Large intestine (tissue), 3 donors: ENCODE results near the gene FAM149B1. TPM values are rescaled to one million over a fixed set of nuclear protein-coding genes. Genes with fewer than 3 reads are reported as not detected.
A peak's percentile ranks its signal among the peaks of the same experiment; 100 is the strongest.
"Not testable (repeated sequence)": the region's sequence is repeated elsewhere in the genome, so short reads cannot be mapped to it uniquely, and the experiment has no call there.

Source experiments
- DNase-seq, 2 donors: peaks; one replicate each; pipeline versions ENCODE4 v3.0.0 to v3.0.0-alpha.2; 2013
- H3K27ac ChIP-seq: one replicate; pipeline ENCODE4 v1.5.1; 2013; ENCODE audit warnings: low read length
- H3K27me3 ChIP-seq: 2 replicates; pipeline ENCODE4 v1.6.1; 2013; ENCODE audit warnings: low read length; ENCODE audit not compliant: control insufficient read depth, insufficient read depth
- H3K36me3 ChIP-seq: 2 replicates; pipeline ENCODE4 v1.6.1; 2013; ENCODE audit warnings: low read length; ENCODE audit not compliant: control insufficient read depth, insufficient read depth
- H3K4me1 ChIP-seq: one replicate; pipeline ENCODE4 v1.6.1; 2013; ENCODE audit warnings: low read length; ENCODE audit not compliant: control insufficient read depth, insufficient read depth
- H3K4me3 ChIP-seq: one replicate; pipeline ENCODE4 v1.5.1; 2013; ENCODE audit warnings: low read length
- H3K9me3 ChIP-seq: one replicate; pipeline ENCODE4 v1.6.1; 2013; ENCODE audit warnings: mild to moderate bottlenecking, low read depth, low read length, moderate library complexity; ENCODE audit not compliant: control insufficient read depth
- WGBS: methylation state at CpG from one replicate; pipeline ENCODE4 v1.1.5; 2013; ENCODE audit warnings: low lambda C conversion rate; ENCODE audit not compliant: insufficient coverage; 5-methylcytosine and 5-hydroxymethylcytosine counted together
- polyA plus RNA-seq: library from polyadenylated mRNA; unstranded; fragments of 120-200 nt; gene quantifications from one replicate; pipeline ENCODE4 v1.2.1, GENCODE V29; 2013

FAM149B1 gene
- polyA plus RNA-seq, 1 donor = 32.1 TPM

DNA sequence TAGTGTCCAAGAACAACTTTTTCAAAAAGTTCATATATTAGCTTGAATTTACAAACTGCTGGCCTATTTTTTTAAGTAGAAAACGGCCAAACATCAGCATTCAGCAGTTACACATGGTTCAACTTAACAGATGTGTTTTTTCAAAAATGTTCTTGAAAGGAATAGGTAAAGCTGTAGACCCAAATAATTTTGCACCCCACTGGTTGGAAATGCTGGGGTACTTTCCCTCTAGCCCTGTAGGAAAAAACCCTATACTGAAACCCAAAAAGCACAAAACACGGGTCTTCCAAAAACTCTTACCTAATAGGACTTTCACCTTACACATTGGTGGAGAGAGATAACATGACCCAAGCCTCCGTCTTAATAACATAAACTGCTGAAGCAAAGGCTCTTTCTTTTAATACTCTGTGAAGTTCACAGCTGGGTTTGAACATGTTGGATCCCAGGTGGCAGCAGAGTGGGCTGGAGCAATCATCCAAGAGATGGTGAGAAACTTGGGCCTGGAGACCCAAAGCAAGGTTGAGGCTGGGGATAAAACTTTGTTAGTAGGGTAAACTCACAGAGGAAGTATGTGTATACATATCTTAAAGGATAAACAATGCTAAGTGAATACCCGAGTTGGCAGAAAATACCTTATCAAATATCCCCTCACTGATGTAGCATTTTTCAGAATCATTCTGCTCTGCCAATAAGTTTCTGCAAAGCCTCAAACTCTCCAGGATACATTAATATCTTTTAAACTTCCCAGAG lies 79.8 kb downstream of the FAM149B1 start:
- H3K36me3 ChIP-seq = peaks cover 33% of the 10 kb centered on the region
- no CpG with 5 or more reads among the region's 4 CpGs for WGBS
- peaks cover 8% of the 10 kb centered on the region for H3K4me1 ChIP-seq

DNA sequence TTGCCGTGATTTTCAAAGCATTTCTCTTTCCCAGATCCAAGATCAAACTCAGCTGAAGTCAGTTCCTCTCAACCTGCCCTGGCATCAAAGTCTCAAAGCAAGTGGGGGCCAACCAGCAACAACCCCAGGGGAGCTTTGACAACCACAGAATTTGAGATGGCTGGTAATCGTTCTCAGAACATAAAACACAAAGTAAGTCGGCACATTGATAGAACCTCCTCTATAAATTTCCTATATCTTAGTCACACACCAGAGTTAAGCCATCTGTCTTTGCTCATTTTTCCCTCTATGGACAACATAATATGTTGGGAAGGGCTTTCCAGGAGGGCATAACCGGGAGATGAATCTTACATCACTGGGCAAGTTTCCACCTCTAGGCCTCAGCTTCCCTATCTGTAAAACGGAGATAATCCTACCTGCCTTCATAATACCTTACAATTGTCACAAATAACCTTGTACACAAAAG lies 80.4 kb downstream of the FAM149B1 start:
- Histone ChIP-seq H3K4me1 (peaks cover 8% of the 10 kb centered on the region), H3K4me3 (no peak overlapping the region), H3K9me3 (no peaks in the 10 kb centered on the region), H3K27me3 (no peaks in the 10 kb centered on the region), H3K27ac (no peak overlapping the region), H3K36me3 (peaks cover 31% of the 10 kb centered on the region)
- WGBS = no CpG with 5 or more reads among the region's 5 CpGs
- no peak for DNase-seq

More for the DNA sequence above, 79.8 kb downstream of the FAM149B1 start:
- no peaks in the 10 kb centered on the region for H3K27me3 ChIP-seq
- DNase-seq = no peak
- H3K9me3 ChIP-seq = no peaks in the 10 kb centered on the region
- peak overlapping the region; percentile 92 for H3K4me3 ChIP-seq
- H3K27ac ChIP-seq = peak overlapping the region; percentile 95

DNA sequence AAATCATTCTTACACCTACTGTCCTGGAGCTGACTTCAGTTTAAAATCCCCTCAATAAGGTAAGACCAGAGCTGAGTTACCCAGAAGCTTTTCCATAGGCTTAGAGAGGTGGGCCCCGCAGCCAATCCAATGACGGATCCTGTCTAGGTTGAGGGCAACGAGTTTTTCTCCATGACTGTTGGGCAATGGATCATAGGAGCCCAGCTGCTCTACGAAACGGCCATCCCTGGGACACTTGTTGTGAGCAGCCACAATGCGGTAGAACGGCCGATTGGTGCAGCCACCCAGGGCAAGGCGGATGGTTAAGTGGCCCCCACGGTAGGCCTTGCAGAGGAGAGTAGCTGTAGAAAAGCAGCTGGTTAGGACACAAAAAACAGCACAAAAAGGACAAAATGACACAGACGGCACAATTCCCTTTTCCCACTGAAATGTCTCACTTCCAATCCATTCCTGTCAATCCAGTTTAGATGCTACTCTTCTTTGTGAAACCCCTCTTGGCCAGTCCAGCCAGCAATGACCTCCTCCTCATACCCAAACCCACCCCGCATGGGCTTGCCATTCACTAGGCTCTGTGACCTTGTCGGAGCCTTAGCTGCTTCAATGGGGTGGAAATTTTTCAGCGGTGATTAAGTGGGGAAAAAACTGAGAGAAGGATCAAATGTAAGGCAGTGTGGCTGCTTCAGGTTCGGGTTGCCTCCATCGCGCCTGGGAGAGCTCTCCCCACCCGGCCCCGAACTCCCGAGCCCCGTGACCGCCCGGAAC lies 83.9 kb downstream of the FAM149B1 start:
- Histone ChIP-seq H3K27me3 (no peaks in the 10 kb centered on the region), H3K4me3 (peak overlapping the region; percentile 76), H3K36me3 (peaks cover 16% of the 10 kb centered on the region), H3K4me1 (peaks cover 6% of the 10 kb centered on the region), H3K9me3 (no peaks in the 10 kb centered on the region), H3K27ac (peak overlapping the region; percentile 97)
- WGBS = no CpG with 5 or more reads among the region's 23 CpGs
- DNase-seq = peak in 1 of 2 donors; percentile 24

DNA sequence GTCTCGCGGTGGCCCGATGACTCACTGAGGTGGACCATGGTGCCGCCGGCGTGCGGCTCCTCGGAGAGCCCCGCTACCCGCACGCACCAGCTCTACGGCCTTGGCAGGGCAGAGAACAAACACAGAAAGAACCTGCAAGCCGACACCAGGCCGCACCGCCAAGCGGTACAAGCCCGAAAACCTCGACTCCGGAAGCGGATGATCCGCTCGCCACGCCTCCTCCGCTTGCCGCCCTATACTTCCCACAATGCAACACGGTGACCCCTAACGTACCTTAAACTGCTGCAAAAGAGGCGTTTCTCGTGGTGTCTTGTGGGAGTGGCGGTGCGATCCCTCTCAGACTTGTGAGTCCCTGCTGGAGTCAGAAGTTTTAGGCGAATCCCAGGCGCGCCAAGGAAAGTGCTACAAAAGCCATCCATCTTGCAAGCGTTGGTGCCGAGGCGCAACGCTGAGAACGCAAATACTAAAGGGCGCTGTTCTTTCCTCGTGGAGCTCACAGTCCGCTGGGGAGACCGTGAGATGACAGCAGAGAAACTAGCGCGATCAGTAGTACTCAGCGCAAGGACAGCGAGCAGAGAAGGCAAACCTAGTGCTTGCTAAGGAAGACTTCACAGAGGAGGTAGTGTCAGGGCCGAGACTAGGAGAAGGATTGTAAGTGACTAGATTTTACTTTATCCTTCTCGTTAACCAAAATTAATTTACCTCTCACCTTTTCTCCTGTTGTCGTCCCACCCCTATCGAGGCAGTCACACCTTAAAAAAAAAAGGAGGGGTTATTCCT lies 84.7 kb downstream of the FAM149B1 start, which contains the start of gene MRPS16:
TSS of gene MRPS16 (minus strand) at position 200 of the 780 bp plus-strand sequence. CDS start at position 38, 162 bp downstream.
- Histone ChIP-seq H3K4me3 (peak within 1 kb of the TSS; percentile 76), H3K27ac (peak within 1 kb of the TSS; percentile 97), H3K4me1 (peaks cover 6% of the 10 kb centered on the region), H3K36me3 (peaks cover 16% of the 10 kb centered on the region), H3K27me3 (no peaks in the 10 kb centered on the region), H3K9me3 (no peaks in the 10 kb centered on the region)
- 5% methylated on average over 3 of the region's 51 CpGs for WGBS
- peak; percentile 95 to 99 for DNase-seq

DNA sequence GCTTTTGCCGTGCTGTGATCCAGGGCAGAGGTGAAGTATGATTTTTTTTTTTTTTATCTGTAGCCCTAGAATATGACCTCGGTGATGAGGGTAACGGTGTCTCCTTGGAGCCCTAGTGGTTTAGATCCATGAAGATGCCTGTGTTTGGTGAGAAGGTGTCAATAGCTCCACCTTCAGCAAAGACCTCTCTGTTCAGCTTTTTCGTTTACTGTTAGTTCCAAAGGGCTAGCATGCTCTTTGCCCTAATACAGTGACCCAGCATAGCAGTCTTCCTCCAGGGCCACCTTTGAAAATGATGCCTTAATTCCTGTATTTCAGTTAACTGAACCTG lies 85.3 kb downstream of the FAM149B1 start:
- Histone ChIP-seq H3K4me1 (peaks cover 6% of the 10 kb centered on the region), H3K4me3 (peak overlapping the region; percentile 76), H3K27ac (peak overlapping the region; percentile 97), H3K36me3 (peaks cover 16% of the 10 kb centered on the region), H3K27me3 (no peaks in the 10 kb centered on the region), H3K9me3 (no peaks in the 10 kb centered on the region)
- no peak for DNase-seq
- no CpG with 5 or more reads among the region's 4 CpGs for WGBS

DNA sequence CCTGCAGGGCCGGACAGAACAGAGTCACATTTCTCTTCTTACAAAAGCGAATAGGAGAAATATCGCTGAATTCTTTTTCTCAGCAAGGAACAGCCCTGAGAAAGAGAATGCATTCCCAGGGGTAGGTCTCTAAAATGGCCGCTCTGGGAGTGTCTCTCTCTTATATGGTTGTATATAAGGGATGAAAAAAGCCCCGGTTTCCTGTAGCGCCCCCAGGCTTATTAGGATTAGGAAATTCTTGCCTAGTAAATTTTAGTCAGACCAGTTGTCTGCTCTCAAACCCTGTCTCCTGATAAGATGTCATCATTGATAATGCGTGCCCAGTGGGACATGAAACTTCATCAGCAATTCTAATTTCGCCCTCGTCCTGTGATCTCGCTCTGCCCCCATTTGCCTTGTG lies 90.7 kb downstream of the FAM149B1 start:
- not testable (repeated sequence) for H3K4me3 ChIP-seq, H3K36me3 ChIP-seq, H3K4me1 ChIP-seq, DNase-seq, H3K27me3 ChIP-seq, H3K27ac ChIP-seq, H3K9me3 ChIP-seq
- WGBS = no CpG with 5 or more reads among the region's 10 CpGs

DNA sequence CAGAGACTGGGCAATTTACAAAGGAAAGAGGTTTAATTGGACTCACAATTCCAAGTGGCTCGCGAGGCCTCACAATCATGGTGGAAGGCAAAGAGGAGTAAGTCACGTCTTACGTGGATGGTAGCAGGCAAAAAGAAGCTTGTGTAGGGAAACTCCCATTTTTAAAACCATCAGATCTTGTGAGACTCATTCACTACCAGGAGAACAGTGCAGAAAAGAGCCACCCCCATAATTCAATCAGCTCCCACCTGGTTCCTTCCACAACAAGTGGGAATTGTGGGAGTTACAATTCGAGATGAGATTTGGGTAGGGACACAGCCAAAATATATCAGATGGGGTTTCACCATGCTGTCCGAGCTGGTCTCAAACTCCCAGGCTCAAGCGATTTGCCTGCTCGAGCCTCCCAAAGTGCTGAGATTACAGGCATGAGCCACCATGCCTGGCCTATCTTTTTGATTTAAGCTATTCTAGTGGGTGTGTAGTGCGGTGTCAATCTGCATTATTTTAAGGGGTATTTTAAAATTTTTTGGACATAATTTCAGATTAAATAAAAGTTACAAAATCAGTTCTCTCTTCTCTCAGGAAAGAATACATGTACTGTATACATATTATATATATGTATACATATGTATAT lies 93.6 kb downstream of the FAM149B1 start:
- Histone ChIP-seq H3K4me1 (no peaks in the 10 kb centered on the region), H3K4me3 (no peak overlapping the region)
- no CpG with 5 or more reads among the region's 9 CpGs for WGBS

DNA sequence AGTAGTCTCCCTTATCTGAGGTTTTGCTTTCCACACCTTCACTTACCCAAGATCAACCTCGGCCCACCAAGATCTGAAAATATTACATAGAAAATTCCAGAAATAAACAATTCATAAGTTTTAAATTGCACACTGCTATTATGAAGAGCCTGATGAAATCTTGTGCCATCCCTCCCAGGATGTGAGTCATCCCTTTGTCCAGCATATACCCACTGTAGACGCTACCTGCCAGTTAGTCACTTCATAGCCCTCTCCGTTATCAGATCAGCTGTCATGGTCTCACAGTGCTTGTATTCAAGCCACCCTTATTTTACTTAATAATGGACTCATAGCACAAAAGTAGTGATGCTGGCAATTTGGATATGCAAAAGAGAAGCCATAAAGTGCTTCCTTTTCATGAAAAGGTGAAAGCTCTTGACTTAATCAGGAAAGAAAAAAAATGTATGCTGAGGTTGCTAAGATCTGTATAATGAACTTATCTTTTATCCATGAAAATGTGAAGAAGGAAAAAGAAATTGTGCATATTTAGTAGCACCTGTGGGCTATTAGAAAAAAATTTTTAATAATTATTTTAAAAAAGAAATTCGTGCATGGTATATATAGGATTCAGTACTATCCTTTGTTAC lies 94.3 kb downstream of the FAM149B1 start:
- 71% methylated on average over 1 of the region's 4 CpGs for WGBS
- no peaks in the 10 kb centered on the region for H3K36me3 ChIP-seq
- DNase-seq = no peak
- H3K9me3 ChIP-seq = peaks cover 3% of the 10 kb centered on the region
- H3K4me1 ChIP-seq = no peaks in the 10 kb centered on the region
- H3K4me3 ChIP-seq = no peak overlapping the region
- H3K27ac ChIP-seq = no peak overlapping the region
- no peaks in the 10 kb centered on the region for H3K27me3 ChIP-seq

More for the DNA sequence above, 93.6 kb downstream of the FAM149B1 start:
- Histone ChIP-seq H3K27me3 (no peaks in the 10 kb centered on the region), H3K9me3 (peaks cover 3% of the 10 kb centered on the region), H3K36me3 (no peaks in the 10 kb centered on the region), H3K27ac (no peak overlapping the region)
- DNase-seq = no peak

DNA sequence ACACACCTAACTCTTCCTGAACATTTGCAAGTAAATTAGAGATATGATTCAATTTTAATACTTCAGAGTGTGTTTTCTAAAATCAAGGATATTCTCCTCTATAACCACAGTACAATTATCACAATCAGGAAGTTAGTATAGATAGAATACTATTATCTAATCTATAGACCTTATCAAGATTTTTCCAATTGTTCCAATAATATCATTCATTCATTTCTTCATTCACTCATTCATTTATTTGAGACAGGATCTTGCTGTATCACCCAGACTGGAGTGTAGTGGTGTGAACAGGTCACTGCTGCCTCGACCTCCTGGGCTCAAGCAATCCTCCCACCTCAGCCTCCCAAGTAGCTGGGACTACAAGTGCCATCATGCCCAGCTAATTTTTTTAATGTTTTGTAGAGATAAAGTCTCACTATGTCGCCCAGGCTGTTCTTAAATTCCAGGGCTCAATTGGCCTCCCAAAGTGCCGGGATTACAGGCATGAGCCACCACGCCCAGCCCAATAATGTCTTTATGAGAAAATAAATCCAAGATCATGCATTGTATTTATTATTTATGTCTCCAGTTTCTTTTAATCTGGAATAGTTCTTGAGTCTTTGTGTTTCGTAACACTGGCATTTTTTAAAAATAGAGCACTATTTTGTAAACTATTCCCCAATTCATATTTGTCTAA lies 95.1 kb downstream of the FAM149B1 start:
- Histone ChIP-seq H3K9me3 (peaks cover 3% of the 10 kb centered on the region), H3K27me3 (no peaks in the 10 kb centered on the region), H3K36me3 (no peaks in the 10 kb centered on the region), H3K4me1 (no peaks in the 10 kb centered on the region), H3K27ac (no peak overlapping the region), H3K4me3 (no peak overlapping the region)
- no peak for DNase-seq
- 44% methylated on average over 2 of the region's 5 CpGs for WGBS
